Activated naive CD4-positive, alpha-beta T cell treated with Interleukin-2 at 50 U/mL for 16 hours (primary cell): ENCODE measurements around the gene SLC35F2.
A peak's percentile ranks its signal among the peaks of the same experiment; 100 is the strongest.
"Not testable (repeated sequence)": the region's sequence is repeated elsewhere in the genome, so short reads cannot be mapped to it uniquely, and the experiment has no call there.

Source experiments
- DNase-seq: peaks from one replicate; pipeline ENCODE4 v3.0.0-alpha.2; 2020

Gene SLC35F2

DNA sequence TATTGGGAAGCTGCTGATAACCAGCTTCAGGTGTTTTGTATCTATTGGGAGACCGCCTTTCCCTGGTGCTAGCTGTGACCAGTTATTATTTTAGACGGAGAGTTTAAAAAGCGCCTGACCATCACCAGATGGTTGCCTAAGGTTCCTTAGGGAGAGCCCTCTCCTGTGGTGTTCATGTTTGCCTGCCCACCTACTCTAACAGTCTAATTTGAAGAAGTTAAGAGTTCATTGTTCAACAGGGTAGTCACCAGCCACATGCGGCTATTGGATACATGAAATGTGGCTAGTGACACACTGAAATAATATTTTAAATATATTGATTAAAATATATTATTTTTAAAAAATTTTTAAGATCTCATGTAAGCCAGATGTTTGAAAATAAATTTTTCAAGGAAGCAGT is 75.5 kb downstream of the SLC35F2 start:
- no peak for DNase-seq

DNA sequence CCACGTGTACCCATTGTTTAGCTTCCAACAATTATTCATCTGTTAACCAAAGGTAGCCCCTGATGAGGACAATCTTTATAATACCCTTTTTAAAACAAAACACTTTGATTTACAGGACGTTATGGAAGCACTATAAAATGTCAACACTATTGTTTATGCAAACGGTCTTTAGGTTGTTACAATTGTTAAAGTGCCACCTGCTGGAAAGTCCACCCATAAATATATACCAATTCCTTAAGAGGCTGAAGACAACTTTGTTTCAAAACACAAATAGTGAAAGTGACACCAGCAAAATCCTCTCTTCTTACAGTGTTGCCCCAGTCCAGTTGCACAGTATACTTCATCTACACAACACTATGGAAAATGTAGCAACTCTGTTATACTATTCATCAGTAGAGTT is 77.8 kb downstream of the SLC35F2 start:
- DNase-seq = no peak

DNA sequence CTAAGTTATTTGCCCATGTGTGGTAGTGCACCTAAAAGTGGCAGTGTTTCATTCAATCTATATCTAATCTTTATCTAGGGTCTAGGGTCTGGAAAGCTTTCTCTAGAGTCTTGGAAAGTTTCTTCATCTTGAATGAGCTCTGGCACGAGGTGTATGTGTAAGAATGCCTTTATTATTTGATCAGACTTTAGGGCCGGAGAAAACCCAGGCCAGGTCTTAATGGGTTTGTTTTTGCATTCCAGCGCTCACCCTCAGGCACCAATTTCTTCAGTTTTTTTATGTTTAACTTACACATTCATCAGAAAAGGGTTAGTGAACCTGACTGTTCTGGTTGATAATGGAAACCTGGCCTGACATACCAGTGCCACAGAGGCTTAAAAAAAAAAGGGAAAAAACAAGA is 78.5 kb downstream of the SLC35F2 start:
- DNase-seq = no peak

DNA sequence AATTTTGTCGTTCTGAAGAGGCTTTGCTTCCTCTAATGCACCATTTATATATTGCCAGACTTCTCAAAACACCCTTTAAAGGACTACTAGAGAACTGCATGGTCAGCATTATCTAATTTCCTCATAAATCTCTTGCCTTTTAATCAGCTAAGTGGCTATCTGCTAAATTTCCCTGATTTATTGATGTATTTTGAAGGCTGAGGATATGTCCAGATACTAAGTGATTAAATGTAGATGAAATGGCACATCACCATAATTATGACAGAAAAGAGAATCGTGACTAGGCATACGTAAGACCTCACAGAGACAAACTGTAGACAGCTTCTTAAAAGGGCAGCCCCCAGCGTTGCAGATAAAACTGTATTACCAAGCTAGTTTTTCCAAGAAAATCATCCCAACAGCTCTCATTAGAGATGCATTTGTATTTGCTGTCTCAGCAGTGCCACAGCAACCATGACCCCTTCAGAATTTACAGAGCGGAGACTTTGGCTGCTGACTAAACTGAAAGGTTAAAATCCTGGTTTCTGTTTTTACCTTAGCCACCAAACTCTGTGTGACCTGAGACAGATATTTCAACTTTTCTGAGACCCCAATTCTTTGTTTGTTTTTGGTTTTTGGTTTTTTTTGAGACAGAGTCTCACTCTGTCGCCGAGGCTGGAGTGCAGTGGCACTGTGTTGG is 79.6 kb downstream of the SLC35F2 start:
- no peak for DNase-seq

DNA sequence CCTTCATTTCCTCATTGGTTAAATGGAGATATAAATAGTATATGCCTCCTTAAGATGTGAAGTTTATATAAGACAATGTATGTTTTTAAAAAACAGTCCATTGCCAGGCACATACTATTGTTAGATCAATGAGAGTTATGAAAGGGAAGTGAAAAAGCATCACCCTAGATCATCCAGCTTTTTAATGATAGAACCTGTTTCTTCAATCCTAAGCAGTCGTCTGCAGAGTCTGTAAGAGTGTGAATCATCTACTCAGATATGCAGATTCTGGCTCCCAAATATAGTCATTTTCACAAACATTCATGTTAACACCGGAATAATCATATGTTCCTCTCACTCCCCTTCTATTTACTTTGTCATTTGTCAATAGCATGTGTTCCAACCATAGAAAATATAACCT is 81.5 kb downstream of the SLC35F2 start:
- no peak for DNase-seq

DNA sequence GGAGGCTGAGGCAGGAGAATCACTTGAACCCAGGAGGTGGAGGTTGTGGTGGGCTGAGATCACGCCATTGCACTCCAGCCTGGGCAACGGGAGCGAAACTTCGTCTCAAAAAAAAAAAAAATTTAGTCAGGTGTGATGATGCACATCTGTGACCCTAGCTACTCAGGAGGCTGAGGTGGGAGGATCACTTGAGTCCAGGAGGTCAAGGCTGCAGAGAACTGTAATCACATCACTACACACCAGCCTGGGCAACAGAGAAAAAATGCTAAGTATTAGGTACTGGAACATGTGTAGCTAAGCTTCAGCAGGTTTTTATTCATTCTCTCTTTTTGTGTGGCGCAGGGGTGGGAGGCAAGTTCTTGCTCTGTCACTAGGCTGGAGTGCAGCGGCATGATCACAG is 82.5 kb downstream of the SLC35F2 start:
- DNase-seq = no peak

DNA sequence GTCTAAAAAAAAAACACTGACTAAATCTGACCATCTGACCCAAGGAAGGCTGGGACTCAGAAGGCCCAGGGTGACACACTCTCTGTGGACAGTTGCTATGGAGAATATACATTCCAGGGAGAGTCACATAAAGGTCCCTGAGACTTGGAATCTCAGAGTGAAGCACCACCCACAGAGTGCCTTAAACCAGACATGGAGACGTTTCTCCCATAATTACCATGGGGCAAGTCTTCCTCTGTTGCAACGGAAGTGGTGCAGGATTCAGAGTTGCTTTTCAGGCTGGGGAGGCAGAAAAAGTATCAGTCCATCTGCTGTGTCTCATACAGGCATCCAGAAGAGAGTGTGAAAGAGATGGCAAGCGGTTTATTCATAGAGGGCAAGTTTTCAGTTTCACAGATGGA is 88.0 kb downstream of the SLC35F2 start:
- DNase-seq = no peak

DNA sequence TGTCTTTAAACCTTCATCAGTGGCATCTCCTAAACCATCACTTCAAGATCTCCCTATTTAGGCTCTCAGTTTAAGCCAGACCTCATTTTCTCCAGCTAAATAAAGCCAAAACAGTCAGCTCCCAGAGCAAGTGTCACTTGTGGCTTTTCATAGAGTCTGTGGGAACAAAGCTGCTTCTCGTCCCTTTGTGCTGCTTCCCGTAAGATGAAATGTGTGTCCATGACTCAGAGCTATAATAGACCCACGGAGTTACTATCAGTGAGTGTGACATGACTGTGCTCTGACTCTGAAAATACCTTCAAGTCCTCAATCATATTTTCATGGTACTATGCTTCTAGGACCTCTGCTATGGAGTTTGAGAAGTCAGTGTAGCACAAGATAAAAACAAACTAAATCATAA is 89.4 kb downstream of the SLC35F2 start:
- no peak for DNase-seq

DNA sequence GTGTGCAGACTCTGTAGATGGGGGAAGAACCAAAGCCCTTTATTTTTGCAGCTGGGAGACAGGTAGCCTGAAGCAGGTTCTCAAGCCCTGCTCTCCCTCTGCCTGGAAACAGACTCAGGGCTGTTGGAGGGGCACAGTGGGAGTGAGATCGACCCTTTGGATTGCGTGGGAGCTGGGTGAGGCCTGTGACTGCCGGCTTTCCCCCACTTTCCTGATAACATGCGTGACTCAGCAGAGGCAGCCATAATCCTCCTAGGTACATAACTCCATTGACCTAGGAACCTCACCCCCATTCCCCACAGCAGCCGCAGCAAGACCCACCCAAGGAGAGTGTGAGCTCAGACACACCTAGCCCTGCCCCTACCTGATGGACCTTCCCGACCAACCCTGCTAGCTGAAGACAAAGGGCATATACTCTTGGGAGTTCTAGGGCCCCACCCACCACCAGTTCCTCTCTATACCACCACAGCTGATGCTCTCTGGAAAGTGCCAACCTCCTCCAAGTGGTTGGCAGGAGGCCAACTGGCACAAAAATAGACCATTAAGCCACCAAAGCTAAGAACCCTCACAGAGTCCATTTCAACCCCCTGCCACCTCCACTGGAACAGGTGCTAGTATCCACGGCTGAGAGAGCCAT is 99.8 kb downstream of the SLC35F2 start:
- not testable (repeated sequence) for DNase-seq

DNA sequence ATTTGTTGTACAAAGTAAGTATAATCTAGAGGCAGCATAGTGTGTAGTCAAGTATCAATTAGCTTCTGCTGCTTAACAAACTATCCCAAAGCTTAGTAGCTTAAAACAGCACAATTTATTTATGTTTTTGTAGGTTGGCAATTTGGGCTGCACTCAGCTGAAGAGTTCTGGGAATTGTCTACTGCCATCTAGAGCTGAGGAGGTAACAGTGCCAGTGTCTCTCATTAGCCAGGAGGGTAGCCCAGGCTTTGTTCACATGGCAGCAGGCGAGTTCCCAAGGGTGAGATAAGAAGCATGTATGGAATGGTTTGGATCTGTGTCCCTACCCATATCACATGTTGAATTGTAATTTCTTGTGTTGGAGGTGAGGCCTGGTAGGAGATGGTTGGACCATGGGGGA is 100.9 kb downstream of the SLC35F2 start:
- no peak for DNase-seq

DNA sequence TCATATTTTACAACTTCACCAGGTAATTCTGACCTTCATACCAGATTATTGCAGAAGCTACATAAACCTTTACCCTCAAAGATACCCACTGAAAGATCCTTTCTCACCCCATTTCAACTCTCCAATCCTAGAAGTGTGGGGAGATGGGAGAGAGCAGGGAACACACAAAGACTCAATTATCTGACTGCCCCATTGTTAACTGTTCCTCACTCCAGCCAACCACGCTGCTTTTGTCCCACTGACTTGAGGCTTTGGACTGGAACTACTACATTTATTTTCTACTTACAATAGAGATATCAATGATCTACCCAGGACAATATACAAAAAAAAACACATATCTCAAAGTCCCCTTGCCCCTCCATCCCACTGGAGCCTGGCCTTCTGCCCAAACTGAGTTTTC is 102.0 kb downstream of the SLC35F2 start:
- no peak for DNase-seq

DNA sequence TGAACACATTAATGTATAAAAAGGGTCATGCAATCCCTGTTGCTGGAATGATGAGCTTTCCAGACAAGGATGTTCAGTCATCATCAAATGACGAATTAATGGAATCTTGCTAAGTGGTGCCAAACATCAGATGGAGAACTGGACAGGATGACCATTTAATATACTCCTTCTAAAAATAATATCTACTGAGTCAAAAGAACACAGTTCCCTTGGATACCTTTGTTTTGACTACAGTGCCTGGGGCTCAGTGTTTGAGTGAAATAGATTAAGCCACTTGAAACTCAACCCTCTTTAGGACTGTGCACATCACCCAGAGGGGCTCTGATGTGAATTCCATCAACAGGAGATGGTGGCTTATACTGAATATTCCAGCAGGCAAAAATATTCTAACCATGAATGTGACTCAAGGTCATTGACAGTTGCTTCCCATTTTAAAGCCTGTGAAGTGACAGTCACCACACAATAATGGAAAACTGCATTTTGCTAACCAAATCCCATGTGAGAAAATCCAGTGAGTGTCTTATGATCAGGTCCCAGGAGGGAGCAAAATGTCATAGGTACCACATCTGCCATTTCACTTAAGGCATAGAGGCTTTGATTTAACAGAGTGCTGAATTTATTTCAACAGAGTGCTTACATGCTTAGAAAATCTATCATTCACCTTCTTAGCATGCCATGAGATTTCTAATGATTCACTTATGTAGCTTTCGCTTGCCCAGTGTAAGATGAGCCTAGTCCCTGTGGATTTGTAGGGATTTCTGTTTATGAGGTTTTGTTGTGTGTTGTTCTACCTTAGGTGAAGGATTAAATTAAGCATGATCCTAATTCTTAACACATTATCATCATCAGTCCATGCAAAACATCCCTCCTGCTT is 105.4 kb downstream of the SLC35F2 start:
- no peak for DNase-seq

DNA sequence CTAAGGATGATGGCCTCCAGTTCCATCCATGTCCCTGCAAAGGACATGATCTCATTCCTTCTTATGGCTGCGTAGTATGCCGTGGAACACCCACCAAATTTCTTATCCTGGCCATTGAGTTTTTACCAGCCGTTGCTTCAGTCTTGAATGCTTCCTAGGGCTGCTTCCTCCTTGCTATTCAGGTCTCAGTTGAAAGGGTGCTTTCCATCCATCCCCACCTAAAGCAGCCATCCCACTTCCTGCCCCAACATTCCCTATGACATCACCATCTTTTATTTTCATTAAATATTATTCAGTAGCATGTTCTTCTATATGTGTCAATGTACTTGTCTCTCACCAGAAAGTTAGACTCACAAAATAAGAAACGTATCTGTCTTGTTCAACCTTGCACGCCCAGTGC is 106.1 kb downstream of the SLC35F2 start:
- no peak for DNase-seq

DNA sequence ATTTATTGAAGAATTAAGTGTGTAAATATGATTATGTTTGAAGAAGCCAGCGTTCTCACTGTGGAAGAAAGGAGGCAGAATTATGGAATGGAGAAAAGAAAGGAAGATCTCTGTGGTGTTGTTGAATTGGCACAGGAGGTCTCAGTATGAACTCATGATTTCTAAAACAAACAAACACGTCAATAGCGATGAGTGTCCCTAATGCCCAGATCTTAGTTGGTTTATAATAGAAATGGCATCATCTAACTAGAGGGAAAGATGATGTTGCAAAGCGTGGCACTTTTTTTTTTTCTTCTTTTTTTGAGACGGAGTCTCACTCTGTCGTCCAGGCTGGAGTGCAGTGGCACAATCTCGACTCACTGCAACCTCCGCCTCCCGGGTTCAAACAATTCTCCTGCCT is 107.5 kb downstream of the SLC35F2 start:
- no peak for DNase-seq

DNA sequence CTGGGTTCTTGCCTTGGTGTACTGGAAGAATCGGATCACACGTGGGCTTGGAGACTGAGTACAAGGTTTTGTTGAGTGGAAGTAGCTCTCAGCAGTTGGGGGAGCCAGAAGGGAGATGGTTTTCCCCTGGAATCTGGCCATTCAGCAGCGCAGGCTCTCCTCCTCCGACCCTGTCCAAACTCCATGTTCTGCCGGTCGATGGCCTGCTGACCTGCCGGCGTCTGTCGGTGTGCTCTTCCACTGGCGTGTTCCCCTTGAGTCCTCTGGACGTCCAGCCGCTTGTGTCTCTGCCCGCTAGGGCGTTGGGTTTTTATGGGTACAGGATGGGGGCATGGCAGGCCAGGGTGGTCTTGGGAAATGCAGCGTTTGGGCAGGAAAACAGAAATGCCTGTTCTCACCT is 108.3 kb downstream of the SLC35F2 start:
- DNase-seq = no peak

DNA sequence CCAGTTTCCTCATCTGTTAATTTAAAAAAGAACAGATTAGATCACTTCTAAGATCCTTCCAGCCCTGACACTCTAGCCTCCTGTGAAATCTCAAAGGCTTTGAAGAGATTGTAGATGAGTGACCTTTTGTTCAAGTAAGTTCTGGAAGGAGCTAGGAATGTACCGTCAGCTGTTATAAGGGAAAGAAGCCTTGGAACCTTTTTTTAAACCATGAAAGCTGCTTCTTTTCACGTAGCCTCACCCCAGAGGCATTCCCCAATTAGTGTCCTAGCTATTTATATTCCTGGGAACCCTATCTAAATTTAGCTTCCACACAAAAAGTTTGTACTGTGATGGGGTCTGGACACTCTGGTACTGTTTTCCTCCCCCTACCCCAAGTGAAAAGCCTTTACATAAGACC is 111.0 kb downstream of the SLC35F2 start:
- DNase-seq = no peak

DNA sequence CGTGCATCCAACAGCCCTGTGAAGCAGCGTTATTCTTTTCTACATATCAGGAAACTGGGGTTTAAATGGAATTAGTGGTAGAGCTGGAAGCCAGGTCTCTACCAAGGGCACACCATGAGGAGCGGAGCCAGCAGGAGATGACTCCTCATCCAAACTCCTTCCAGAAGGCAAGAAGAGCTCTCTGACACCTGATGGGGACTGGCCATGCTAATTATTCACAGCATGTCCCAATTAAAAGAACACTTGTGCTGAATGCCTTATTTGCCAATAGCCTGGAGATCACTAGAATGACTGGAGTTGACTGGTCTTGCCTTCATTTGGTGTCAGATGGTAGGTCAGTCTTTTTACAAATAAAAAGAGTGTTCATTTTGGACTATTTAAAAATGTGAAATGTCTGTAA is 113.9 kb downstream of the SLC35F2 start:
- DNase-seq = no peak

DNA sequence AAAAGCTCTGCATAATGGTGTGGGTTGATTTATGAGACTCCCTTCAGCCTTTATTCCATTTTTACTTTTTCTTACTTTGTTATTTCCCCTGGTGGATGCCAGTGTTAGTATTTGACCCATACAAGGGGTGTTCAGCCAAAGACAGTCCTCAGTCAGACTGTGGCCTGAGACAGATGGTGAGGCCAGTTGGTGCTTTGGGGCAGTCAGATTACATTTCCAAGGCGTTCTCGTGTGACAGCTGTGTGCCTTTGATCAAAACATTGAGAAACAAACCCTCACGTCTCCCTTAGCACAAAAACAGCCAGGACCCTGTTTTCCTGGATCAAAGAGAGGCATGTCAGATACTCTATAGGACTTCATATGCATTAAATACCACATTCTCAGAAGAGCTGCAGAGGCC is 115.4 kb downstream of the SLC35F2 start:
- DNase-seq = no peak

DNA sequence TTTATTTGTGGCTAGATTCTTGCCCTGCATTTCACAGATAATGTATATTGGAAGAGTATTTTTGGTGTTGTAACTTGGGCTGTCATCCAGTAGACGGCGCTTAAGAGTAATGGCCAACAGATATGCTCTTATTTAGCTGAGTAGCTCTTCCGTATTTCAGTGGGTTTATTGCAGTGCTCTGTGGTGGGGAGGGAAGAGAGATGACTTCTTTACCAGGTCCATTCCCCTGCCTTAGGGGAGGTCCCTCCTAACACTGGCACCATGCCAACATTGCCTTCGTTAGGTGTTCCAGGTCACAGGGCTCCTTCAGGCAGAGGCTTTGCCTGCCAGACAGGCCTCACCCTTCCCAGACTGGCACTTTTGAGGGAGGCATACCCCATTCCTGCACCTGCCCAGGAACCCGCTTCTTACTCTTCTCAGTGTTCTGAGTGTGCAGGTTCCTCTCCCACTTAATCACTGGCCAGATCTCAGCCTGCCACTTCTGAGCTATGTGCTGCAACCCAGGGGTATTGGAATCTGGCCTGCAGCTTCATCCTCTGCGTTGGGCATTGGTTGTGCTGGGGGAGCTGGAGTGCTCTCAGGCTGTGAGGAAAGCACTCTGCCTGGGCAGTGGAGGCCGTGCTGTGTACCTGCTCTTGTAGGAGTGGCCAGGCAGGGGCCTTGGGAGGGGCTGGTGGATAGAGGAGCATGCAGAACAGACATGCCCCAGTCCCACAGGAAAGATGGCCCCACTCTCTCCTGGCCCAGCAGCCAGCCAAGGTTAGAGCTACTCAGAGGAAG is 117.4 kb downstream of the SLC35F2 start:
- DNase-seq = peak; percentile 2
